Activated gamma-delta T cell (primary cell): Measurements from ENCODE around the gene SLC8A3.

Experiments used
- DNase-seq: peaks from one replicate; lab custom pipeline; 2025; lab: John Stamatoyannopoulos, UW

Gene SLC8A3

DNA sequence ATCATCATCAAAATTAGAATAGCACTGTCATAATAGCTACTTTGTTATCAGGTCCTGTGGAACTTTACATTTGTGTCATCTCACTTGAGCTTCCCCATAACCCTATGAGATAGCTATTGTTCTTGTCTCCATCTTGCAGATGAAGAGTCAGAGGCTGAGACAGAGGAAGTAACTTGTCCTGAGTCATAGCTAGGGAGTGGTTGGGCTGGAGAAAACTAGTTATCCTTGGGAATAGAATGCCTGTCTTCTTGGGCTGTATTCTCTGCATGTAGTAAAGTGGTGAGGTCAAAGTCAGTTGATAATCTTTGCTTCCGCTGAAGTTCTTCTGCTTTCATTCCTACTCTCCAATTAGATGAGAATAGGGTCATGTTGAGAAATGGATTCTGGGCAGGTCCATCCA lies 192.5 kb downstream of the SLC8A3 start:
- no peak for DNase-seq
